Duodenal mucosa (tissue), 2 donors: ENCODE data around the gene RBFA.
"Not testable (repeated sequence)": the region's sequence is repeated elsewhere in the genome, so short reads cannot be mapped to it uniquely, and the experiment has no call there.

ENCODE experiments used
- H3K27ac ChIP-seq: one replicate; pipeline ENCODE4 v1.7.0; 2013; ENCODE audit warnings: low read depth, low read length
- H3K27me3 ChIP-seq, 2 donors: one replicate each; pipeline ENCODE4 v1.7.0; 2013; ENCODE audit warnings: low read length in 2 of 2, control low read depth in 1 of 2; ENCODE audit not compliant: insufficient read depth in 2 of 2, control insufficient read depth in 1 of 2
- H3K36me3 ChIP-seq, 2 donors: one replicate each; pipeline ENCODE4 v1.7.0; 2013; ENCODE audit warnings: low read length in 2 of 2, control low read depth in 1 of 2; ENCODE audit not compliant: insufficient read depth in 2 of 2, control insufficient read depth in 1 of 2
- H3K4me1 ChIP-seq, 2 donors: one replicate each; pipeline ENCODE4 v1.7.0; 2013; ENCODE audit warnings: low read length in 2 of 2, control low read depth in 1 of 2; ENCODE audit not compliant: insufficient read depth in 2 of 2, control insufficient read depth in 1 of 2
- H3K4me3 ChIP-seq, 2 donors: one replicate each; pipeline ENCODE4 v1.7.0; 2013; ENCODE audit warnings: low read length in 2 of 2, low read depth in 1 of 2
- H3K9ac ChIP-seq, 2 donors: one replicate each; pipeline ENCODE4 v1.7.0; 2013; ENCODE audit warnings: low read length in 2 of 2, low read depth in 1 of 2
- H3K9me3 ChIP-seq, 2 donors: one replicate each; pipeline ENCODE4 v1.7.0; 2013; ENCODE audit warnings: low read length in 2 of 2, control low read depth in 1 of 2; ENCODE audit not compliant: control insufficient read depth in 1 of 2

RBFA gene

DNA sequence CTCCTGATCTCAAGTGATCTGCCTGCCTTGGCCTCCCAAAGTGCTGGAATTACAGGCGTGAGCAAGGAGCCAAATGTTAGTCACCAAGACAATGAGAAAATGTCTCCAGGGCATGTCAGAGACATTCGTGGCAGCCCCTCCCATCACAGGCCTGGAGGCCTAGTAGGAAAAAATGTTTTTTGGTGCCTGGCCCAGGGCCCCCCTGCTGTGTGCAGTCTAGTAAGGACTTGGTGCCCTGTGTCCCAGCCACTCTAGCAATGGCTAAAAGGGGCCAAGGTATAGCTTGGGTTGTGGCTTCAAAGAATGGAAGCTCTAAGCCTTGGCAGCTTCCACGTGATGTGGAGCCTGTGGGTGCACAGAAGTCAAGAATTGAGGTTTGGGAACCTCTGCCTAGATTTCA, 33.4 kb upstream of the RBFA start:
- H3K4me3 ChIP-seq, result no peak overlapping the region
- H3K9ac ChIP-seq, result no peak overlapping the region
- peaks cover 0 to 6% of the 10 kb centered on the region in 2 donors for H3K9me3 ChIP-seq
- no peaks in the 10 kb centered on the region for H3K36me3 ChIP-seq
- no peak overlapping the region for H3K27ac ChIP-seq
- no peaks in the 10 kb centered on the region for H3K4me1 ChIP-seq
- no peaks in the 10 kb centered on the region for H3K27me3 ChIP-seq

DNA sequence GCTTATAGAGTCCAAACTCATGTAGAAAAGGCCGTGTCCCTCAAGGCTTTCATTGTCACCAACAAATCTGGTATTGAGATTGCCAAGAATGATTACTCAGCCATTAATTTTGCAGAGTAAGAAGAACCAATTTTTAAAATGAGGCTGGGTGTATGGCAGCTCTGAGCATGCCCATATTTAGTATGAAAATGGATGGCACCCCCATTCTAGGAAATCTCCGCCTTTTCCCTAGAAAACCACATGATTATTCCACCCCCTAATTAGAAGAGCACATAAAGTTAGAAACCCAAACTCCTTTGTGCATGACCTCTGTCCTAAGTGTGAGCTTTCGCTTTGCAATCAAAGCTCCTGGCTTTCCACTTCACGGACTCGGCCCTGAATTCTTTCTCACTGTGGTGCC, 31.8 kb upstream of the RBFA start:
- Histone ChIP-seq H3K36me3 (no peaks in the 10 kb centered on the region), H3K4me1 (no peaks in the 10 kb centered on the region), H3K9ac (no peak overlapping the region), H3K27me3 (no peaks in the 10 kb centered on the region), H3K27ac (no peak overlapping the region), H3K4me3 (no peak overlapping the region), H3K9me3 (peaks cover 3 to 6% of the 10 kb centered on the region in 2 donors)

DNA sequence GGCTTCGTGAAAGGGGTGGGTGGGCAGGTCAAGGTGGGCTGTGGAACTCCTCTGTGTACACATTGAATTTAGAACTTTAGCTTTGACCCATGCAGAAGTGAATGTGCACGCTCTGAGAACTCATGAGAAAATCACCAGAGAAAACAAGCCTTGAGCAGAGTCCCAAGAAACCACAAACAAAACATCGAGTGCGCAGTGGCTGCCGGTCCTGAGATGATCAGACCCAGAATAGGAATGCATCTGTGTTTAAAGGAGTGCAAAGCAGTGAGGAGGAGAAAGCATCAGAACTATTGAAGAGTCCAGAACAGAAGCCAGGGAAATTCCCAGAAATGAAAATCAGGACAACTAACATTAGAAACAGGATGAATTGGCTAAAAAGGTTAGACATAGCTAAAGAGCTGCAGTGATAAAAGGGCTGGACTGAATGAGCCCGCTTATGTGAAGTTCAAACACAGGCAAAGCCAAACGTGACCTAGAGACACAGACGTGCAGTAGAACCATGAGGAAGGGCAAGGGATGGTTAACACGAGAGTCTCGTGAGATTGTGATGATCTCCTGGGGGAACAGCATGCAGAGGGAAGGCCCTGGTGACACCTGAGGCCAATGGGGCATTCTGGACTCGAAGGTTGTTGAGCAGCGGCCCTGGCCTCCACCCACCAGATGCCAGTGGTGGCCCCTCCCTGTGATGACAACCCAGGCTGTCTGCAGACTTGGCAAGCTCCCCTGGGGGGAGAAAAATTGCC, 29.5 kb upstream of the RBFA start:
- Histone ChIP-seq H3K4me1 (no peaks in the 10 kb centered on the region), H3K9me3 (peaks cover 3 to 6% of the 10 kb centered on the region in 2 donors), H3K36me3 (no peaks in the 10 kb centered on the region), H3K9ac (no peak overlapping the region), H3K4me3 (no peak overlapping the region), H3K27me3 (no peaks in the 10 kb centered on the region), H3K27ac (no peak overlapping the region)

DNA sequence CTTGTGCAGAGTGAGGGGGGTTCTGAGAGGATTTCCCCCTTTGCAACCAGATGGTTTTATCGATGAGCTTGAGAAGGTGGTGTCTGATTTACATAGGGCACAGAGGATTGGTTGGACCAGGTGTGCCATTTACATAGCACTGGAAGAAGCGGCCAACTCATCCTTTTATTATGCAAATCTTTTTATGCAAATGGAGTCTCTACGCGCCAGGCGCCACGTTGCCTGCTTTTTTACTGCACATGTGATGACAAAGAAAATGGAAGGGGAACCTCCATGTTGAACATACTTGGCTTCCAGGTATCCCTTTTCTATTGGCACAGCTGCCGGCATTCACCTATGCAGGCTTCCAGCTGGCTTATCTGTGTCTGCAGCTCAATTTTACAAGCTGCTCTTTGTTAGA, 27.5 kb upstream of the RBFA start:
- Histone ChIP-seq H3K9ac (no peak overlapping the region), H3K36me3 (no peaks in the 10 kb centered on the region), H3K4me3 (no peak overlapping the region), H3K4me1 (no peaks in the 10 kb centered on the region), H3K9me3 (peaks cover 0 to 3% of the 10 kb centered on the region in 2 donors), H3K27ac (no peak overlapping the region), H3K27me3 (no peaks in the 10 kb centered on the region)

DNA sequence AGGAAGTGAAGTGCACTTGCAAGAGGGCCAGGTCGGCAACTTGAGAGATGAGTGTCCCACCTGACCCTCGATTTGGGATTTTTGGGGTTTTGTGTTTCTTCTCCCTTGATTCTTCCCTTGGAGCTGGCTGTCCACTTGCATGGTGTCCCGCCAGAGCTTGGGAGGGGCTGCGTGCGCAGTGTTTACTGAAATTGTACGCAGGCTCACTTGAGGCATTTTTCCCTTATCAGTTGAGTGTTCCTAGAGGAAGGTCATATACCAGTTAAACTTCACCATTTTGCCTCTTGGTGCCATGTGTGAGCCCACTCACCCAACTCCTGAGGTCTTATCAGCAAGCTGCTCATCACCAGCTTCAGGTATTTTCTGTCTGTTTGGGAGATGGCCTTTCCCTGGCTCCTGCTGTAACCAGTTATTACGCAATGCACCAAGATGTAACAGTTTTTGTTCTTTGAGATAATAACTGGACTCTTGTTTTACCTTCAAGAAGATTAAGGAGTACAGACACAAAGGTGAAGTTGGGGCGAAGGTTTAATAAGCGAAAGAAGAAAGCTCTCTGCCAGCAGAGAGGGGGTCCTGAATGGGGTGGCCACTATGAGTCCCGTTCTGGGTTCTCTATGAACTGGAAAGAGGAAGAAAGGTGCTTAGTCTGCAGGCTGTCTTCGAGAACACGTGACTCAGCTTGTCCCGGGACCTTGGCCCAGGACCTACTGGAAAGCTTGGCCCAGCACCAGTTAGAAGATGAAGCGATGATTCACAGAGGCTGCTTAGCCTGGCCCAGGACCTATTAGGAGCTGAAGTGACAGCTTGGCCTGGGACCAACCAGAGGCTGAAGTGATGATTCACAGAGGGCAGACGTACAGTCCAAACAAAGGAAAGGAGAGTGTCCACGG, 24.3 kb upstream of the RBFA start:
- Histone ChIP-seq H3K27ac (no peak overlapping the region), H3K27me3 (no peaks in the 10 kb centered on the region), H3K4me1 (no peaks in the 10 kb centered on the region), H3K4me3 (no peak overlapping the region), H3K9ac (no peak overlapping the region), H3K9me3 (peaks cover 0 to 6% of the 10 kb centered on the region in 2 donors), H3K36me3 (no peaks in the 10 kb centered on the region)

DNA sequence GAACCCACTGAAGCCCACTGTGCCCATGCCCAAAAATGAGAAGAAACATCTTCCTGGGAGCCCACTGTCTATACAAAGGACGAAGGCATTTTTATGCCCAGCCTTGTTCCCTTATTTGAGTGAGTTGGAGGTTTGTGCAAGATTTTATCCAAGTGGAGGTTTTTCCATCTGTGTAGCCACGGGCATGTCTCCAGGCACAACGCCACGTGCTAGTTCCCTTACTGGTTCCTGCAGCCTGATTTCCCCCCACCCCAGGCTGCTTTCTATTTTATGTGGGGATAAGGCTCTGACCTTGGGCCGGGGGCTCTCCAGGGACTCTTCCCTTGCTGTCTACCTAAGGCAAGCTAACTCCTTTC, 23.7 kb upstream of the RBFA start:
- H3K9me3 ChIP-seq, result peaks cover 0 to 6% of the 10 kb centered on the region in 2 donors
- H3K4me1 ChIP-seq, result no peaks in the 10 kb centered on the region
- H3K4me3 ChIP-seq, result no peak overlapping the region
- no peaks in the 10 kb centered on the region for H3K27me3 ChIP-seq
- H3K9ac ChIP-seq, result no peak overlapping the region
- no peaks in the 10 kb centered on the region for H3K36me3 ChIP-seq
- H3K27ac ChIP-seq, result no peak overlapping the region

DNA sequence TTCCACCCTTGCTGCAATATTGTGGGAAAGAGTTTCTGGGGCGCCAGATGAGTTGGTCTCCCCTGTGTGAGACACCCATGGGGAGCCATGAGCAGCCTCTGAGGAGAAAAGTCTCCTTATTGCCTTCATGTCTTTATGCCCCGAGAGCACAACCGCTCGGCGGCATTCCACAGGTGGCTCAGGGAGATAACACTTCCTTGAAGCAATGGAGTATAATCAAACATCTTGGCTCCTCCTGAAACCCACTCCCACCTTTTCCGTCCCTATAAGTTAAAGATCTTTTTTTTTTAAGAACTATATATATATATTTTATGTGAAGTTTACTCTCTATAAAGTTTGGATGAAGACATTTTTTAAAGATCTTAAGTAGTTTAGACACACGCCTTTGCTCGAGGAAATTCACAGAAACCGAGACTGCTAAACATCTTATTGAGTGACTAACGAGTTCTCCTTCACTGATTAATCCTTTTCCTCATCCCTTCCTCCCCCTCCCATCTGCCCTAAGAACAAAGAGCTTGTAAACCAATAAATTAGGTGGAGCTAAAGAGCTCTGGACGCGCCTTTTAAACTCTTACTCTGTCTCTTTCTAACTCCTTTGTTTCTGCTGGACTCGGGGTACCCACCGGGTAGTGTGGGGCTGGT, 22.6 kb upstream of the RBFA start:
- not testable (repeated sequence) for H3K4me1 ChIP-seq, H3K36me3 ChIP-seq, H3K9me3 ChIP-seq, H3K27ac ChIP-seq, H3K4me3 ChIP-seq, H3K9ac ChIP-seq, H3K27me3 ChIP-seq

DNA sequence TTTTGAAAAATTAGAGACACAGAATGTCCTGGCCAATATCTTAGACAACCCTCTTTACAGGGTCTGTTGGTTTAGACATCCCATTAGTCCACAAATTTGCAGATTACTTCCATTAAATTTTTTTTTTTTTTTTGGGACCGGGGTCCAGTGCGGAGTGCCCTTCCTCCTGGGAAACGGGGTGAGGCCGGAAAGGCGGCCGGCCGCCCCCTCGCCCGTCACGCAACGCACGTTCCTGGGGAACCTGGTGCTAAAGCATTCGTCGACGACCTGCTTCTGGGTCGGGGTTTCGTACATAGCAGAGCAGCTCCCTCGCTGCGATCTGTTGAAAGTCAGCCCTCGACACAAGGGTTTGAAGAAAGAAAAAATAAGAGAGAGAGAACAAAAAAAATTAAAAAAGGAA, 21.5 kb upstream of the RBFA start:
- Histone ChIP-seq H3K9me3 (peaks cover 0 to 3% of the 10 kb centered on the region in 2 donors), H3K36me3 (no peaks in the 10 kb centered on the region)

DNA sequence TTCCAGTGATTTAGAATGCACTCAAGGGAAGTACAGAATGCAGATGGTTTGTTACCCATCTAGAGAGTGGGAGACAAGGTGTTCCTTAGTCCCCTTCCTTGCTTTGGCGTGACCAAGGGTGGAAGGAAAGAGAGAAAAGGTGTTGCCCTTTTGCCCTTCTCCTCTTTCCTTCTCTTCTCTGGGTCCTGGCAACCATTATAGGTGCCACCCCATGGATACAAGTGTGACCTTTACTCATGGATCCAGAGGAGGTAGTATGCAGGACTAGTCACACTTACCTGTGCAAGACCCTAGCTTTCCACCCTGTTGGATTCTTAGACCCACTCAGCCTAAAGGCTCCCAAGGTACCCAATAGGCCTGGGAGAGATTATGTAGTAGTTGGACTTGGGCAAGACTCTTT, 11.6 kb upstream of the RBFA start:
- no peaks in the 10 kb centered on the region for H3K4me1 ChIP-seq
- peaks cover 62 to 79% of the 10 kb centered on the region in 2 donors for H3K9me3 ChIP-seq
- H3K27me3 ChIP-seq, result no peaks in the 10 kb centered on the region
- H3K4me3 ChIP-seq, result peak overlapping the region in 1 of 2 donors; percentile 16
- peaks cover 0 to 3% of the 10 kb centered on the region in 2 donors for H3K36me3 ChIP-seq
- no peak overlapping the region for H3K9ac ChIP-seq
- H3K27ac ChIP-seq, result no peak overlapping the region

More for the DNA sequence above, 21.5 kb upstream of the RBFA start:
- no peaks in the 10 kb centered on the region for H3K4me1 ChIP-seq
- no peak overlapping the region for H3K9ac ChIP-seq
- no peaks in the 10 kb centered on the region for H3K27me3 ChIP-seq
- H3K4me3 ChIP-seq, result no peak overlapping the region
- no peak overlapping the region for H3K27ac ChIP-seq

DNA sequence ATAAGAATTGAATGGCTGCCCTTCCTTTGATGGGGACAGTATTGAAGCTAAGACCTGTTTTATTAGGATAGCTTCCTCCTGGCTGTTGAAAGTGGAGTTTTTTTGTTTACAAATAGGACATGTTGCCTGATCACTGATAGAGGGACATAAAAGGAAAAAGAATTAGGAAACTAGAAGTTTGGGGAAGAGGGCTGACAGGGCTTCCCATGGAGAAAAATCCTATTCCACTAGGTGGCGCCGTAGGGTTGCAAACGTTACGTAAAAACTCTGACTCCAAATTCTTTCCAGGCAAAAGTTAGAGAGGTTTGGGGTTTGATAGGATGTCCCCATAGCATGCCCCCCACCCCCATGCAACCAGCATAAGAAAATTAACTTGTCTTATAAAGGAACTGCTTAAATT, 11.1 kb upstream of the RBFA start:
- Histone ChIP-seq H3K27ac (no peak overlapping the region), H3K4me3 (no peak overlapping the region), H3K27me3 (no peaks in the 10 kb centered on the region), H3K36me3 (peaks cover 0 to 3% of the 10 kb centered on the region in 2 donors), H3K9me3 (peaks cover 62 to 79% of the 10 kb centered on the region in 2 donors), H3K4me1 (no peaks in the 10 kb centered on the region), H3K9ac (no peak overlapping the region)
